H1 (cell line): ENCODE measurements around the gene ARMS2. TPM values are rescaled to one million over a fixed set of nuclear protein-coding genes. Genes with fewer than 3 reads are reported as not detected.

Experiments
- CBX8 ChIP-seq: fragments of 300-800, 300-1000 bp; sonication (generic); IDR thresholded peaks from 2 replicates; pipeline ENCODE4 v1.7.1; 2016; ENCODE audit warnings: low read depth, low read length, borderline replicate concordance
- POLR2A ChIP-seq, 2 experiments: IDR thresholded peaks; 1 replicate in 1 of 2; 2 replicates in 1 of 2; pipeline ENCODE4 v1.6.1; 2011; ENCODE audit warnings: low read depth in 2 of 2, low read length in 2 of 2, mild to moderate bottlenecking in 2 of 2; ENCODE audit errors: control extremely low read depth in 1 of 2
- RFX5 ChIP-seq: IDR thresholded peaks from 2 replicates; pipeline ENCODE4 v1.6.1; 2011; ENCODE audit warnings: low read depth, low read length, improper control_type of control experiment, borderline replicate concordance
- SRF ChIP-seq: IDR thresholded peaks from 2 replicates; pipeline ENCODE4 v1.6.1; 2011; ENCODE audit warnings: mild to moderate bottlenecking, low read depth, low read length, moderate library complexity
- TBP ChIP-seq: IDR thresholded peaks from 2 replicates; pipeline ENCODE4 v1.6.1; 2011; ENCODE audit warnings: low read depth, low read length, improper control_type of control experiment
- TCF12 ChIP-seq: IDR thresholded peaks from 2 replicates; pipeline ENCODE4 v1.6.1; 2011; ENCODE audit warnings: low read depth, mild to moderate bottlenecking, low read length
- polyA plus RNA-seq, 7 experiments: library from polyadenylated mRNA; depleted of rRNA in 3 of 7; stranded (reverse) in 5 of 7; unstranded in 2 of 7; fragments of >200 nt in 5 of 7; fragments of 200-250 nt in 2 of 7; gene quantifications; 1 replicate in 5 of 7; 2 replicates in 1 of 7; 4 replicates in 1 of 7; pipeline versions ENCODE4 v1.2.1 to v1.2.3, GENCODE V29; 2011 to 2013; ENCODE audit warnings: missing spikeins in 2 of 7, mixed read lengths in 2 of 7
- total RNA-seq: library from RNA; stranded (reverse); fragmentation: NEBNext Ultra II Directional; extraction: Animal tissue kit (Norgen Biotek cat#: 25700); gene quantifications from 2 replicates; pipeline ENCODE4 v1.2.1, GENCODE V29; 2021

Gene ARMS2
- total and polyA plus RNA-seq, 2 of the 8 experiments (the other 6 are each of a cell fraction or from before 2014, with no cell fraction given): not detected

GRCh38 chr10:122468926-122469781 is 14.7 kb downstream of the ARMS2 start (continued):
- TF ChIP-seq POLR2A (IDR thresholded peaks at IDR 0.05; ENCODE audit: control extremely low read depth in 1 of 2, low read depth in 2 of 2, low read length in 2 of 2) (no peak), SRF (no peak), TBP (no peak), TCF12 (no peak), CBX8 (no peak), RFX5 (no peak)
